ENCODE data around the gene ARMH1.

DNA sequence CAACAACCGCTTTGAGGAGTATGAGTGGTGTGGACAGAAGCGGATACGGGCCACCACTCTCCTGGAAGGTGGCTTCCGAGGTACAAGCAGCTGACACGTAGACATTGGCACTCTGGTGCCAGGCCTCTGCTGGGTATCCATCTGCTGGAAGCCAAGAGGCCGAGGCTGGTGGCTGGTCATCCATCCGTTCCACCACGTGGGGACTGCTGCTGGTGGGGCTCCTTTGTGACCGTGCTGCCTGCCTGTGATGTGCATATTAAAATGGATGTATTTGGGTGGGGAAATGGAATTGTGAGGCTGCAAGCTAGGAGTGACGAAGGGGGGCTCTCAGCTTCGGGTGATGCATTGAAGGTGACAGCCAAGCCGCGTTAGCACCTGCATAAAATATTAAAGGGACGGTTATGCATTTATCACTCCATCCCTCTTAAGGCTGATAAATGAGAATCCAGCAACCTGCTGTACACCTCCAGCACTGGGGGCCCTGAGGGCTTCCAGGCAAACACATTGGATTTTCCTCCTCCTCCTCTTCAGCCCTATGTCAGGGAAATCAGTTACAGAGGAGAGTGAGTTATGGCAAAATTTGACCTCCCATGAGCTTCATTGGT is 38.3 kb upstream of the ARMH1 start:
- TF ChIP-seq TAF1 (IDR thresholded peaks at IDR 0.05; ENCODE audit: borderline replicate concordance, insufficient read depth, low read length), result no peak
- TF ChIP-seq, protein P1, sequence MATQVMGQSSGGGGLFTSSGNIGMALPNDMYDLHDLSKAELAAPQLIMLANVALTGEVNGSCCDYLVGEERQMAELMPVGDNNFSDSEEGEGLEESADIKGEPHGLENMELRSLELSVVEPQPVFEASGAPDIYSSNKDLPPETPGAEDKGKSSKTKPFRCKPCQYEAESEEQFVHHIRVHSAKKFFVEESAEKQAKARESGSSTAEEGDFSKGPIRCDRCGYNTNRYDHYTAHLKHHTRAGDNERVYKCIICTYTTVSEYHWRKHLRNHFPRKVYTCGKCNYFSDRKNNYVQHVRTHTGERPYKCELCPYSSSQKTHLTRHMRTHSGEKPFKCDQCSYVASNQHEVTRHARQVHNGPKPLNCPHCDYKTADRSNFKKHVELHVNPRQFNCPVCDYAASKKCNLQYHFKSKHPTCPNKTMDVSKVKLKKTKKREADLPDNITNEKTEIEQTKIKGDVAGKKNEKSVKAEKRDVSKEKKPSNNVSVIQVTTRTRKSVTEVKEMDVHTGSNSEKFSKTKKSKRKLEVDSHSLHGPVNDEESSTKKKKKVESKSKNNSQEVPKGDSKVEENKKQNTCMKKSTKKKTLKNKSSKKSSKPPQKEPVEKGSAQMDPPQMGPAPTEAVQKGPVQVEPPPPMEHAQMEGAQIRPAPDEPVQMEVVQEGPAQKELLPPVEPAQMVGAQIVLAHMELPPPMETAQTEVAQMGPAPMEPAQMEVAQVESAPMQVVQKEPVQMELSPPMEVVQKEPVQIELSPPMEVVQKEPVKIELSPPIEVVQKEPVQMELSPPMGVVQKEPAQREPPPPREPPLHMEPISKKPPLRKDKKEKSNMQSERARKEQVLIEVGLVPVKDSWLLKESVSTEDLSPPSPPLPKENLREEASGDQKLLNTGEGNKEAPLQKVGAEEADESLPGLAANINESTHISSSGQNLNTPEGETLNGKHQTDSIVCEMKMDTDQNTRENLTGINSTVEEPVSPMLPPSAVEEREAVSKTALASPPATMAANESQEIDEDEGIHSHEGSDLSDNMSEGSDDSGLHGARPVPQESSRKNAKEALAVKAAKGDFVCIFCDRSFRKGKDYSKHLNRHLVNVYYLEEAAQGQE (IDR thresholded peaks at IDR 0.05; ENCODE audit: insufficient read depth in 1 of 2, low read depth in 2 of 2, low read length in 2 of 2), result no peak
- TF ChIP-seq POLR2AphosphoS5 (IDR thresholded peaks at IDR 0.05; ENCODE audit: low read depth, low read length), result no peak
- TF ChIP-seq SIN3A (IDR thresholded peaks at IDR 0.05; ENCODE audit: borderline replicate concordance, insufficient read depth, low read length), result no peak
